Subcutaneous preadipocyte (primary cell): ENCODE measurements around the gene RMI2. TPM values are rescaled to one million over a fixed set of nuclear protein-coding genes. Genes with fewer than 3 reads are reported as not detected.

Experiments used
- small RNA-seq: library from RNA; depleted of rRNA; stranded (forward); fragments of <200 nt; gene quantifications from one replicate; pipeline ENCODE3, GENCODE V24; 2012
- total RNA-seq: library from RNA; depleted of rRNA; stranded (reverse); fragments of >200 nt; gene quantifications from 2 replicates; pipeline ENCODE4 v1.2.3, GENCODE V29; 2012

Gene RMI2
- 7.3 and 10.6 TPM in 2 replicates for total RNA-seq

DNA sequence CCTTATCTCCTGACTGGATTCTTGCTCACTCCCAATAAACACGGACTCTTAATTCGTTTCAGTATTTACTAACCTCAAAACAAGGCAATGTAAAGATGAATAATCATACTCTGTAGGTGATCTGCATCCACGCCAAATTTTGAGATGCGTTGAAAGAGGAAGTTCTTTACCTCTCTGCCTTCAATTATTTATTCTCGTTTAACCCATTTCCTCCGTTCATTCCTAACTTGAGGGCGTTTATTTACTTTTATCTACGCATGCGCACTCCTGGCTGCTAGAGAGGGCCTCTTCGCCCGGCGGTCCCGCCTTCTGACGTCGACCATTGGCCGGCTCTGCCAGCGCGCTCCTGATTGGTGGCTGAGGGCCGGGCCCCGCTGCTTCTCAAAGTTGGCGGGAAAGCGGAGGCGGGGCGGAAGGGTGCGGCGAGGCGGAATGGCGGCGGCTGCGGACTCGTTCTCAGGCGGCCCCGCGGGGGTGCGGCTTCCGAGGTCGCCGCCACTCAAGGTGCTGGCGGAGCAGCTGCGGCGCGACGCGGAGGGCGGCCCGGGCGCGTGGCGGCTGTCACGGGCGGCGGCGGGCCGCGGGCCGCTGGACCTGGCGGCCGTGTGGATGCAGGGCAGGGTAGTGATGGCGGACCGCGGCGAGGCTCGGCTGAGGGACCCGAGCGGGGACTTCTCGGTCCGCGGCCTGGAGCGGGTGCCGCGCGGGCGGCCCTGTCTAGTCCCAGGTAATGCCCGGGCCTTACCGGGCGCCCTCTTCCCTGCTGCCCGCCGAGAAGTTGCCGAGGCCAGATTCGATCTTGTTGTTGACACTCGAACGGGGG, at the start of gene RMI2:
TSS of gene RMI2 (plus strand) at position 420 of the 823 bp plus-strand sequence. CDS start at position 433, 13 bp downstream.

Small RNA genes lying within 50 kb of the gene (small RNA-seq; reads per million reads assigned to genes)
- gene AC099489.2 (not detected), gene MIR548H2 (not detected), gene RF00019 (not detected)

Other genes with a start within 250 kb of the RMI2 start
- 1.1 and 2.3 TPM in 2 replicates for gene SOCS1, start 89.3 kb upstream of the RMI2 start, total RNA-seq
- not detected in 2 replicates for gene TNP2, start 76.1 kb upstream of the RMI2 start, total RNA-seq
- gene PRM3, start 71.8 kb upstream of the RMI2 start, total RNA-seq = not detected in 2 replicates
- not detected in 2 replicates for gene PRM2, start 69.0 kb upstream of the RMI2 start, total RNA-seq
- not detected in 2 replicates for gene PRM1, start 64.1 kb upstream of the RMI2 start, total RNA-seq
- 22.9 and 29.8 TPM in 2 replicates for gene LITAF, start 241.5 kb downstream of the RMI2 start, total RNA-seq